GM10248 (cell line): ENCODE measurements around the gene MTF2.
A peak's percentile ranks its signal among the peaks of the same experiment; 100 is the strongest.

Source experiments
- CTCF ChIA-PET: fragments of 300-600 bp; sonication (Branson Sonifier 250); formaldehyde crosslinking; extraction: SDS; loops from one replicate; lab custom pipeline; 2021; ENCODE audit warnings: antibody characterized with exemption; lab: Yijun Ruan, JAX
- POLR2A ChIA-PET: fragments of 350-650 bp; sonication (Branson Sonifier 250); formaldehyde crosslinking; extraction: SDS; loops from one replicate; lab custom pipeline; 2020; ENCODE audit warnings: antibody characterized with exemption; lab: Yijun Ruan, JAX
- DNase-seq: peaks from one replicate; pipeline ENCODE4 v3.0.0; 2012; ENCODE audit errors: extremely low spot score
- TF ChIP-seq, protein P1 (sequence below): IDR thresholded peaks from 2 replicates; pipeline ENCODE4 v1.5.1; 2012; ENCODE audit warnings: mild to moderate bottlenecking, low read depth; ENCODE audit errors: extremely low read depth, missing control alignments, control extremely low read depth

The MTF2 gene

DNA sequence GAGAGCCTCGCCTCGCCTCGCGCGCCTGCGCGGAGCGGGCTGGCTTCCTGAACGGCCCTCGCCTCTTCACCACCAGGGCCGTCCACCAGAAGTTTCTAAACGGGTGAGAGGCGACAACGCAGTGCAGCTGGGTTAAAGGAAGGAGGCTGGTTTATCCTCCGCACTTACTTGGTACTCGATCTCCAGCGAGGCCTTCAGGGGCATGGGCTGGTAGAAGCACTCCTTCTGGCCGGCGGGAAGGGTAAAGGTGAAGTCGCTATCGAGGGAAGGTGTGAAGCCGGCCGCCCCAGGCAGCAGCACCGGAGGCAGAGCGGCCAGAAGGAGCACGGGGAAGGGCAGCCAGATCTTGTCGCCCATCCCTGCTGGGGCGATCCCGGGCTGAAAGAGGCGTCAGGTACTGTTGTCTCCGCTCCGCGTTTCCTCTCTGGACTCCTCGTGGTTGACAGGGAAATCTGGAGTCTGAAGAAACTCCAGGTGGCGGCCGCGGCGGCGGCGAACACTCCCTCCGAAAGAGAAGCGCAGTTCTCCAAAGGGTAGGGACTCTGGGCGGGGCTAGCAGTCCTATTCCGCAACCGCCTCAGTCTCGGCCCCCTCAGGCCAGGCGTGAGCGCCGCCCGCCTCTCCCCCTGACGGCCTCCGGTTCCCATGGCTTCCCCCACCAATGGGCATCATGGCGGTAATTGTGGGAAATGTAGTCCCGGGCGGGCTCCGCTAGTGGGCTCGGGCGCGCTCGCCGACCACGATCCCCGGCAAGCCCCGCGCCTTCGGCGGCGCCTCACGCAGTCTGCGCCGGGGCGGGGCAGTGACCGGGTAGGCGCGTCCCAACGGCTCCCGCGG lies 101.0 kb downstream of the MTF2 start, which contains the start of gene TMED5:
TSS of gene TMED5 (minus strand) at position 528 of the 837 bp plus-strand sequence. CDS start at position 357, 171 bp downstream.
- DNase-seq, result peak; percentile 90
- TF ChIP-seq, protein P1, sequence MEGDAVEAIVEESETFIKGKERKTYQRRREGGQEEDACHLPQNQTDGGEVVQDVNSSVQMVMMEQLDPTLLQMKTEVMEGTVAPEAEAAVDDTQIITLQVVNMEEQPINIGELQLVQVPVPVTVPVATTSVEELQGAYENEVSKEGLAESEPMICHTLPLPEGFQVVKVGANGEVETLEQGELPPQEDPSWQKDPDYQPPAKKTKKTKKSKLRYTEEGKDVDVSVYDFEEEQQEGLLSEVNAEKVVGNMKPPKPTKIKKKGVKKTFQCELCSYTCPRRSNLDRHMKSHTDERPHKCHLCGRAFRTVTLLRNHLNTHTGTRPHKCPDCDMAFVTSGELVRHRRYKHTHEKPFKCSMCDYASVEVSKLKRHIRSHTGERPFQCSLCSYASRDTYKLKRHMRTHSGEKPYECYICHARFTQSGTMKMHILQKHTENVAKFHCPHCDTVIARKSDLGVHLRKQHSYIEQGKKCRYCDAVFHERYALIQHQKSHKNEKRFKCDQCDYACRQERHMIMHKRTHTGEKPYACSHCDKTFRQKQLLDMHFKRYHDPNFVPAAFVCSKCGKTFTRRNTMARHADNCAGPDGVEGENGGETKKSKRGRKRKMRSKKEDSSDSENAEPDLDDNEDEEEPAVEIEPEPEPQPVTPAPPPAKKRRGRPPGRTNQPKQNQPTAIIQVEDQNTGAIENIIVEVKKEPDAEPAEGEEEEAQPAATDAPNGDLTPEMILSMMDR, result no peak
- POLR2A ChIA-PET, result interaction anchor here (0.6 kb wide), 1 partner anchor 91 kb away, joined by 4 read pairs; no protein-coding TSS in a partner anchor

DNA sequence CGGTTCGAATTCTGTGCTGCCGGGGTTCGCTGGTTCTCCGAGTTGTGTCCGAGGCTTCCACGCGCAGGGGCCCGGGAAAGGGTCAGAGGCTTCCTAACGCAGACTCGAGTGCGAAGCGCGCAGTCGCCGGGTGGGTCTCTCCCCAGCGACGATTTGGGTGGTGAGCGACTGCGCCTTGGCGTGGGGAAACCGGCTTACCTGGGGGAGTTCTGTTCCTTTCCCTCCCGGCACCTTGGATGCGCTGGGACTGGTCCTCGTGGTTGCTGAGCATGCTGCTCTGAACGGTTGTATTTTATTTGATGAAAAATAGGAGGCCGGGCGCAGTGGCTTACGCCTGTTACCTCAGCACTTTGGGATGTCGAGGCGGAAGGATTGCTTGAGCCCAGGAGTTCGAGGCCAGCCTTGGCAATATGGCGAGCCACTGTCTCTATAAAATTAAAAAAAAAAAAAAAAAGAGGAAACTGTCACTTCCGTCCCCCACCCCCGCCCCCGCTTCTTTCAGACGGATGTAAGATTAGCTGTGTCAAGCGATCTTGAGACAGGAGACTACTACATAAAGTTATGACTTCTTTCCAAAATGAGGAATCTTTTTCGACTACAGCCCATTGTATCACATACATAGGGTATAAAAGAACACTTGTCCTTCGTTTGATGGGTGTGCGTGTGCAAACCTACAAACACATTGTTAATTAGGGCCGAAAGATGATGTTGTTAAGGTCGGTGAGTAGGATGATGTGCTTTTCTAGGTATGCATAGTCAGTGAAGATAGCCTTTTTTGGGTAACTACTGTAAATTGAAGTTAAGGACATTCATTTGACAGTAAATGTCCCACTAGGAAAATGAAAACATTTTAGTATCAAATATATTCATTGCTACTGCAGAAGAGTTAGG lies 101.9 kb downstream of the MTF2 start, which contains the start of gene CCDC18:
TSS of gene CCDC18 (plus strand) at position 2 of the 891 bp plus-strand sequence. CDS start 2,638 bp downstream, outside the sequence.
- TF ChIP-seq, protein P1, result no peak
- ChIA-PET CTCF (interaction anchor here (1.0 to 1.5 kb wide), 2 partner anchors 9 to 123 kb away, joined by 4 to 5 read pairs; no protein-coding TSS in a partner anchor), POLR2A (interaction anchor here (0.6 to 0.7 kb wide), 4 partner anchors 44 to 665 kb away, joined by 3 to 9 read pairs (median 4); no protein-coding TSS in a partner anchor)
- DNase-seq, result peak; percentile 67

More for the DNA sequence above, 101.0 kb downstream of the MTF2 start, which contains the start of gene TMED5:
- CTCF ChIA-PET, result no interaction called here

DNA sequence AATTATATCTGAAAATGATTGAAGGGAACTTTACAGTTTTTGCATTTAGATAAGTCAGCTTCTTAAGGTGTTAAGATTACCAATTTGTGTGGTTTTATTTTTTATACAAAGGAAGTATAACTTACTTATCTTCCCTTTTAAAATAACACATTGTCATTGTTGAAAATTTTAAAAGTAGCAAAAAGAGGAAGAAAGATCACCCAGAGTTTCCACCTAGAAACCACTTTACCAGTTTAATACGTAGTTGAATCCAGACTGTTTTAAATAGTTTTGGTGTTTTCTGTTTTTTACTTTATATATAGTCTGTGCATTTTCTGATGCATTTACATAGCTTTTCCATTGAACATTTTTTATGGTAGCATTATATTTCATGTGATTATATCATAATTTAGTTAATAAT lies 107.6 kb downstream of the MTF2 start:
- DNase-seq, result peak; percentile 12
- POLR2A ChIA-PET, result no interaction called here
- TF ChIP-seq, protein P1, result no peak
- CTCF ChIA-PET, result no interaction called here
